GM19328 (cell line): ENCODE results near the gene GMDS.
"Not testable (repeated sequence)": the region's sequence is repeated elsewhere in the genome, so short reads cannot be mapped to it uniquely, and the experiment has no call there.

ENCODE experiments used
- ATAC-seq: cut with Tn5 transposase; IDR thresholded peaks from one replicate; pipeline ENCODE4 v1.9.1; 2021; ENCODE audit warnings: mild to moderate bottlenecking, moderate library complexity; ENCODE audit not compliant: unreplicated experiment

The GMDS gene

GRCh38 chr6:1761477-1761877, 483.9 kb downstream of the GMDS start:
- ATAC-seq: no peak

- ATAC-seq: no peak
Observed at GRCh38 chr6:1760876-1761275, 484.5 kb downstream of the GMDS start.

GRCh38 chr6:1759870-1760269, 485.5 kb downstream of the GMDS start:
- ATAC-seq: no peak

GRCh38 chr6:1758076-1758679, 487.2 kb downstream of the GMDS start:
- no peak for ATAC-seq

GRCh38 chr6:1757131-1757530, 488.3 kb downstream of the GMDS start:
- ATAC-seq: no peak

- ATAC-seq: no peak
Observed at GRCh38 chr6:1756472-1757129, 488.8 kb downstream of the GMDS start.

GRCh38 chr6:1751063-1751462, 494.3 kb downstream of the GMDS start:
- not testable (repeated sequence) for ATAC-seq

- no peak for ATAC-seq
Observed at GRCh38 chr6:1749041-1749440, 496.4 kb downstream of the GMDS start.

- no peak for ATAC-seq
Observed at GRCh38 chr6:1747531-1747930, 497.9 kb downstream of the GMDS start.

- no peak for ATAC-seq
Observed at GRCh38 chr6:1747003-1747402, 498.4 kb downstream of the GMDS start.

GRCh38 chr6:1745814-1746213, 499.6 kb downstream of the GMDS start:
- ATAC-seq: no peak

GRCh38 chr6:1744543-1744942, 500.9 kb downstream of the GMDS start:
- ATAC-seq: no peak

- ATAC-seq: peak; percentile 78
Observed at GRCh38 chr6:1739680-1740079, 505.7 kb downstream of the GMDS start.

GRCh38 chr6:1739220-1739619, 506.2 kb downstream of the GMDS start:
- peak; percentile 19 for ATAC-seq

GRCh38 chr6:1738558-1739081, 506.8 kb downstream of the GMDS start:
- no peak for ATAC-seq

GRCh38 chr6:1737463-1738311, 507.7 kb downstream of the GMDS start:
- no peak for ATAC-seq

- no peak for ATAC-seq
Observed at GRCh38 chr6:1736346-1737105, 508.9 kb downstream of the GMDS start.

GRCh38 chr6:1735239-1735803, 510.1 kb downstream of the GMDS start:
- ATAC-seq: no peak

- ATAC-seq: no peak
Observed at GRCh38 chr6:1730882-1731281, 514.5 kb downstream of the GMDS start.

- no peak for ATAC-seq
Observed at GRCh38 chr6:1729750-1730140, 515.7 kb downstream of the GMDS start.
